Activated naive CD4-positive, alpha-beta T cell treated with Interleukin-2 at 50 U/mL for 16 hours (primary cell): ENCODE data around the gene NR5A2.

Experiments used
- DNase-seq: peaks from one replicate; pipeline ENCODE4 v3.0.0-alpha.2; 2020

The NR5A2 gene

GRCh38 chr1:200036619-200037270 lies 9.2 kb downstream of the NR5A2 start:
- no peak for DNase-seq

DNA sequence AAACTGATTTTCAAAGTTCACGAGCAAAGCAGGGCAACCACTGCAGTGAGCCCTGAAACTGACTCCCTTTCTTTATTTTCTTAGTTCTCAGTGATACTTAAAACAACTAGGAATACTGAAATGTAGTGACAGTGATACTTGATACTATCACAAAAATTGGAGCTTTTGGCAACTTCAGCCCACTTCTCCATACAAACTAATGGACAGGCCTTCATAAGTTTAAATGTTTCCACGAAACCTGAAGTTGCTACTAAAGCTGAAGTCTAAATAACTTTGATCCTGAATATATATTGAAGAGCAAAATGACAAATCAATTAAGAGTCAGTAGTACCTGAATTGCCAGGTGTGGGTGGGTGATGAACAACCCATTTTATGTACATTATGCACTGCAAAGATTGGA lies 10.0 kb downstream of the NR5A2 start:
- DNase-seq, result no peak

GRCh38 chr1:200037904-200038303 lies 10.4 kb downstream of the NR5A2 start:
- no peak for DNase-seq

DNA sequence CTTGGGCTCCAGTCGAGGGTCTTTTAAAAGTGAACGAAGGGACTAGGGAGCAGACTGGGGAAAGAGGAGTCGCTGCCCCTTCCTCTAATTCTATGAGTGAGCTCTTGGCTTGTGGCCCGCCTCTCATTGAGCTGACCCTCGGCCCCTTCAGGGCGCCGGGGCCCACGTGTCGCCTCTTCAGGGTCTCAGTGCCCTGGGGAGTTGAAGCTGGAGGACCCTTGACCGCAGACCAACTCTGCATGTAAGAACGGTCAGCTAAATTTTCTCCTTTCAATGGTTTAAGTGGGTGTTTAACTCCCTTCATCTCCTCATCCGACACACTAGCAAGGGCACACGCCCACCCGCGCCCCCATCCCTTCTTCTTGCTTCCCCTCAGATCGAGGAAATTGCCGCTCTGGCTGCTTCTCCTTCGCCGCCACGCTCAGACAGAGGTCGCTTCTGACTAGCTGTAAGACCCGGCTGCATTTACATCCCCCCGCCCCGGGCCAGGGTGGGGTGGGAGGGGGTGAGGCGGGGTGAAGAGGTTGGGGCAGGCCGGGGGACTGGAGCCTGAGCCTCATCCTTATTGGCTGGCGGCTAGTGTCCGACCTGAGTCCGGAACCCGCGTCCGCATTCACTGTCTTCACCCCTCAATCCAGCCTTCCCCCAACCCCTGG lies 10.9 kb downstream of the NR5A2 start:
- no peak for DNase-seq

DNA sequence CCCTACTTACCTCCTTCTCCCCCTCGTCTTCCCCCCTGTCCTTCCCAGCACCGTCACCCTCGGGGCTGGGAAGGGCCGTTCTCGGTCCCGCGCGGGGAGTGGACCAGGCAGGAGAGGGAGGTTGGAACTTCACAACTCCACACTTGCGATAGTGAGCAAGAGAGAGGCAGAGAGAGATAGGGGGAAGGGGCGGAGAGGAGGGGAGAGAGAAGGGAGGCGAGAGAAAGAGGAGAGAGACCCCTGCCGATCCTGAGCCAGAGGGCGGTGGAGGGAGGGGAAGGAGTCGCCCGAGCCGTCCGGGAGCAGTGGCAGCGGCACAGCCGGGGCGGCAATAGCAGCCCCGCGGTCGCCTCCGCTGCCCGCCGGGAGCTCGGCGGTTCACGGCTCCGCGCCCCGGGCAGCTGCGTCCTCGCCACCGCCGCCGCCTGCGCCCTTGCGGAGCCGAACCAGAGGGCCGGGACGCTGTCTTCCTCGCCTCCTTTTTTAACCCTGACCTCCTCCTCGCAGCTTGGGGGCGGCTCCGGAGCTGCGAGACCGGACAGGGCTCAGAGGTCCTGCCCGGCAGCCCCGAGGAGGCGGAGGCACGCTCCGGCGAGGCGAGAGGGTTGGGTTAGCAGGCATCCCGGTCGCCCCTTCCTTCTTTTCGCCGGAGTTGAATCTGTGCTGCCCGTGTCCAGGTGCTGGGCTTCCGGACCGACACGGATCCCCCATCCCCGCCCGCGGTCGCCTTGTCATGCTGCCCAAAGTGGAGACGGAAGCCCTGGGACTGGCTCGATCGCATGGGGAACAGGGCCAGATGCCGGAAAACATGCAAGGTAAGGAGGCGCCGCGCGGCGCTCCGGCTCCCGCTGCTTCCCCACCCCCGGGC lies 11.7 kb downstream of the NR5A2 start:
- DNase-seq, result no peak

GRCh38 chr1:200039849-200040474 lies 12.5 kb downstream of the NR5A2 start:
- no peak for DNase-seq

- DNase-seq, result no peak
These were observed 13.1 kb downstream of the NR5A2 start for GRCh38 chr1:200040481-200041138.

DNA sequence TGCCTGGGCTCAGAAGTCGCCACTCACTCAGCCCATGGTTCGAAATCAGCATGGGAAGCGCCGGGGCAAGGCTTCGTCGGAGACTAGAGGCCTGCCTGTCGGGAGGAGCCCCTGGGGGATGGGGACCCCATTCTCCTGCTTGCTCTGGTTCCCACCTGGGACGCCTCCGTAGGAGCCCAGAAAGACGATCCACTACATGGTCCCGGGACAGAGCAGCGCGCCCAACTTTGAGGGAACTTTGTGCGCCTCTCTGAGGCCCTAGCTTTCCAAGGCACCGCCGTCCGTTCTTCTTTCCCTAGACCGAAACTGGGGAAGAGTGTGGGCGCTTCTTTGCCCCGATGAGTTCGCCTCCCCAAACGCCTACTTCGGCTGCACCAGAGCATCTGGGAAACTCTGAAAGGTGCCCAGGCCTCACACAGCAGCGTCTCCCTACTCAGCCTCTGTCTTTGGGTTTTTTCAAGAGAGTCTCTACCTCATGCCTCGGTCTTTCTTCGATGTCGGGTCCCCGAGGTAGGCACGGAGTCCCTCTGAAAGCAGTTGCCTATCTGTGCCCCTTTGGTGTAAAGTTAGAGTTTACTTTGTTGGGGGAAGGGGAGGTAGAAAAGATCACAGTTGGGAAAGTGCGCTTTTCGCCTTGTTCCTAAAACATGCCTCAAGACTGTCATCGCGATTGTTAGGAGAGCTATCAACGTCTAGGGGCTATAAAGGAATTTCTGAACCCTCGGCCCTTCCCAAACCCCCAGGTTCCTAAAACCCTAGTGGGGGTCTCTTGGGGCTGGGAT lies 14.0 kb downstream of the NR5A2 start:
- no peak for DNase-seq

GRCh38 chr1:200042119-200042551 lies 14.6 kb downstream of the NR5A2 start:
- DNase-seq, result no peak

GRCh38 chr1:200042552-200043335 lies 15.2 kb downstream of the NR5A2 start:
- DNase-seq, result no peak

DNA sequence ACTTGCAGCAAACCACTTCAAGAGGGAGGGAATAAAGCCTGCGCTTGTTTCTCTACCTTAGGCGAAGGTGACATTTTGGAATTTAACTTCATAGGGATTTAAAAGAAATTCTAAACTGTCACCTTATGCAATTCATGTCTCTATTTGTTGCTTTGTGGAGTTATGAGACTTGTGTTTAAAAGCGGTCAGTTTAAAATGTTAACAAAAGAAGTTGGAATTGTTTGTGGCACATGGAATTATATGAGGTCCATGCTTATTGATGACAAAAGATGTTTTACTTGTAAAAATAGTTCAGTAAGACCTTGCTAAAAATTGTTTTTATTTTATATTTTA lies 15.8 kb downstream of the NR5A2 start:
- no peak for DNase-seq

- no peak for DNase-seq
These were observed 18.6 kb downstream of the NR5A2 start for GRCh38 chr1:200046115-200046514.

GRCh38 chr1:200048244-200048643 lies 20.7 kb downstream of the NR5A2 start:
- DNase-seq, result no peak

- no peak for DNase-seq
These were observed 22.3 kb downstream of the NR5A2 start for GRCh38 chr1:200049810-200050209.

- DNase-seq, result no peak
These were observed 24.1 kb downstream of the NR5A2 start for GRCh38 chr1:200051620-200052019.

GRCh38 chr1:200053091-200053490 lies 25.6 kb downstream of the NR5A2 start:
- DNase-seq, result no peak

DNA sequence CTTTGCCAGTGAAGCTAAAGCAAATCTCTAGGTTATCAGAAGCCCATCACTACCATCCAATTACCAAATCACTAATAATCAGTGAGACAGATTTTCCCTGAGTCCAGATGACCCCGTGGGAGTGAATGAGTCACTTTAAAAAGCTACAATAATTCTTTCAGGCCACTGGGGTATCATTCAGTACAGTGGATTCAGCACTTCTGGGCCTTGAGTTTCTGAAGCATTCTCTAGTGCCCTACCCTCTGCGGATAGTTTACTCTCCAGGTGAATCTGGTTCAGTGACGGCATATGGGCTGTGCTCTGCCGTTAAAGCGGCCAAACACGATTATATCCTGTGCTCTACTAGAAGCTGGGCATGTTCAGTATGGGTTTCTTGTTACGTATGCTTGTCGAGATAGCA lies 26.1 kb downstream of the NR5A2 start:
- DNase-seq, result no peak

- DNase-seq, result no peak
These were observed 30.8 kb downstream of the NR5A2 start for GRCh38 chr1:200058341-200058740.

DNA sequence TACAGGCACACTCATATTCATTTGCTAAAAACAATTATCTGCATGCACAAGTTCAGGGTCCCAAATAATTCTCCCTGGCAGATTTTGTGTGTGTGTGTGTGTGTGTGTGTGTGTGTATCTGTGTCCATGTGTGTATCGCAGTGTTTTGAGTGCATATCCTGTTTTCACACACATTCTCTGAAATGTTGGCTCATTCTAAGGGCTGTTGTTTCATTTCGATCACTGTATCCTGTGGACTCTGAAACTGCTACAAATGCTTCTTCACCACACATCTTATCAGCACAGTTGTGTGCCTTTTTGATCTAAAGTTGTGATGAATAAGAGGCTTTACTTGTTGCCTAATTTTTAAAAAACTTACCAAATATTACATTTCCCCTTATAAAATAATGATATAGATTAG lies 34.6 kb downstream of the NR5A2 start:
- no peak for DNase-seq

DNA sequence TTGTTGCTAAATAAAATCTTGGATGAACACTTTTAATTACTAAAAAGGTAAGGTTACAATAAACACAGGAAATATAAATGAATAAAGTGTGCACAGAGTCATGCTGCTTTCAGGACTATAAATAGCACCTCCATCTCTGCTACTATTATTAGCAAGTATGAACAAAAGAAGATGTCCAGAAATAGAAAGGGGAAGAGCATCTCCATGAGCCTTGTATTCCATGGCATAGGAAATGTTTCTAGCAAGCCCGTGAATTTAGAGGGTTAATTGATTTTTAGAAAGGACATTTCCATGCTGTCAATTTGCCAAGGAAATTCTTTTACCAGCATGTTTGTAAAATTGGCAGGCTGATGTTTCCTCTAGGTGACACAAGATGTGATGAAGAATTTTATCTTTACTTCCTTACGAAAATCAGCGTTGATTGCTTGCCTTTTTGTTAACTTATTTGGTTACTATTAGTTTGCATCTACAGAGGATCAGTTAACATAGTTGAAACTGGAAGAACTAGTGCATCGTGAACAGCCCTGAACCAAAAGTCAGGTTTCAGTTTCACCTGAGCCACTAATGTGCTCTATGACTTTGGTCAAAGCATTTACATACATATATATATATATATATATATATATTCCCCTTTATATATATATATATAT lies 45.3 kb downstream of the NR5A2 start:
- DNase-seq, result no peak

DNA sequence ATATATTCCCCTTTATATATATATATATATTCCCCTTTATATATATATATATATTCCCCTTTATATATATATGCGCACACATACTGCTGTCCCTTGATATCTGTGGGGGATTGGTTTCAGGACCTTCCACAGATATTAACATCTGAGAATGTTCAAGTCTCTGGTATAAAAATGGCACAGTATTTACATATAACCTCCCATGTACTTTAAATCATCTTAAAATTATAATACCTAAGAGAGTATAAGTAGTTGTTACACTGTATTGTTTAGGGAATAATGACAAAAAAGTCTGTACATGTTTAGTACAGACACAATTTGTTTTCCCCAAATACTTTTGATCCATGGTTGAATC lies 45.8 kb downstream of the NR5A2 start:
- DNase-seq, result no peak
